G401 (cell line): ENCODE data around the gene TRMT1. TPM values are rescaled to one million over a fixed set of nuclear protein-coding genes. Genes with fewer than 3 reads are reported as not detected.

Source experiments
- DNase-seq: peaks from one replicate; pipeline ENCODE4 v3.0.0-alpha.2; 2015; ENCODE audit warnings: low spot score
- in situ Hi-C: cut with HindIII; loops from 2 replicates; pipeline ENCODE4 v1.10.0; 2016; ENCODE audit warnings: low sequenced_read_pairs, mixed read lengths
- total RNA-seq: library from RNA; depleted of rRNA; stranded (reverse); fragments of >200 nt; shearing (Covaris generic); gene quantifications from 2 replicates; pipeline ENCODE4 v1.2.3, GENCODE V29; 2014; rRNA removed

The TRMT1 gene
- total RNA-seq, 1 experiment from 2014 or later = 86.8 TPM

- in situ Hi-C loops = loop anchor here (25.0 kb wide), 1 partner anchor 150 kb away; the partner anchor contains the start of gene SYCE2
- no peak for DNase-seq
These were observed 54.2 kb downstream of the TRMT1 start for GRCh38 chr19:13062317-13062716.

- DNase-seq = peak; percentile 87
- in situ Hi-C loops = loop anchor here (25.0 kb wide), 1 partner anchor 149 kb away; the partner anchor contains the start of gene SYCE2
These were observed 55.3 kb downstream of the TRMT1 start for GRCh38 chr19:13060964-13061927.

- in situ Hi-C loops = loop anchor here (25.0 kb wide), 1 partner anchor 148 kb away; the partner anchor contains the start of gene SYCE2
- peak; percentile 26 for DNase-seq
These were observed 56.1 kb downstream of the TRMT1 start for GRCh38 chr19:13060233-13060963.

- DNase-seq = peak; percentile 64
- in situ Hi-C loops = loop anchor here (25.0 kb wide), 1 partner anchor 147 kb away; the partner anchor contains the start of gene SYCE2
These were observed 57.4 kb downstream of the TRMT1 start for GRCh38 chr19:13058951-13059660.

GRCh38 chr19:13057744-13058143 is 58.8 kb downstream of the TRMT1 start:
- in situ Hi-C loops = loop anchor here (25.0 kb wide), 1 partner anchor 145 kb away; the partner anchor contains the start of gene SYCE2

GRCh38 chr19:13057147-13057572 is 59.4 kb downstream of the TRMT1 start:
- DNase-seq = peak; percentile 29
- in situ Hi-C loops = loop anchor here (25.0 kb wide), 1 partner anchor 145 kb away; the partner anchor contains the start of gene SYCE2

More at GRCh38 chr19:13057744-13058143, 58.8 kb downstream of the TRMT1 start:
- no peak for DNase-seq

GRCh38 chr19:13056052-13056660 is 60.4 kb downstream of the TRMT1 start:
- in situ Hi-C loops = loop anchor here (25.0 kb wide), 1 partner anchor 144 kb away; the partner anchor contains the start of gene SYCE2
- peak; percentile 67 for DNase-seq

- in situ Hi-C loops = loop anchor here (25.0 kb wide), 1 partner anchor 143 kb away; the partner anchor contains the start of gene SYCE2
- no peak for DNase-seq
These were observed 61.1 kb downstream of the TRMT1 start for GRCh38 chr19:13055213-13056051.

Other genes starting within 250 kb of the TRMT1 start
- gene DNASE2, start 235.3 kb downstream of the TRMT1 start, total RNA-seq = 68.1 and 68.4 TPM in 2 replicates
- gene KLF1, start 229.5 kb downstream of the TRMT1 start, total RNA-seq = not detected in 2 replicates
- 90.3 and 125 TPM in 2 replicates for gene GCDH, start 225.6 kb downstream of the TRMT1 start, total RNA-seq
- gene SYCE2, start 197.4 kb downstream of the TRMT1 start, total RNA-seq = 0.17 and 0.31 TPM in 2 replicates
- 142 and 150 TPM in 2 replicates for gene FARSA, start 183.0 kb downstream of the TRMT1 start, total RNA-seq
- gene CALR, start 178.1 kb downstream of the TRMT1 start, total RNA-seq = 1,471 and 1,755 TPM in 2 replicates
- gene RAD23A, start 170.9 kb downstream of the TRMT1 start, total RNA-seq = 76.4 and 88.8 TPM in 2 replicates
- 79.7 and 124 TPM in 2 replicates for gene GADD45GIP1, start 159.5 kb downstream of the TRMT1 start, total RNA-seq
- gene DAND5, start 147.2 kb downstream of the TRMT1 start, total RNA-seq = 0.18 TPM in 1 of 2 replicates, not detected in the other
- 0.86 and 3.6 TPM in 2 replicates for gene NFIX, start 121.3 kb downstream of the TRMT1 start, total RNA-seq
- gene LYL1, start 13.9 kb downstream of the TRMT1 start, total RNA-seq = not detected in 2 replicates
- gene NACC1, start 1.5 kb upstream of the TRMT1 start, total RNA-seq = 53.4 and 60.5 TPM in 2 replicates
- gene STX10, start 33.6 kb upstream of the TRMT1 start, total RNA-seq = 93.4 and 112 TPM in 2 replicates
- 33.3 and 40.5 TPM in 2 replicates for gene IER2, start 33.7 kb upstream of the TRMT1 start, total RNA-seq